NCI-H748 (cell line): ENCODE measurements around the gene PPP2R1B.

ENCODE experiments used
- DNase-seq: peaks from one replicate; lab custom pipeline; 2025; ENCODE audit not compliant: unreplicated experiment; lab: John Stamatoyannopoulos, UW

PPP2R1B gene

DNA sequence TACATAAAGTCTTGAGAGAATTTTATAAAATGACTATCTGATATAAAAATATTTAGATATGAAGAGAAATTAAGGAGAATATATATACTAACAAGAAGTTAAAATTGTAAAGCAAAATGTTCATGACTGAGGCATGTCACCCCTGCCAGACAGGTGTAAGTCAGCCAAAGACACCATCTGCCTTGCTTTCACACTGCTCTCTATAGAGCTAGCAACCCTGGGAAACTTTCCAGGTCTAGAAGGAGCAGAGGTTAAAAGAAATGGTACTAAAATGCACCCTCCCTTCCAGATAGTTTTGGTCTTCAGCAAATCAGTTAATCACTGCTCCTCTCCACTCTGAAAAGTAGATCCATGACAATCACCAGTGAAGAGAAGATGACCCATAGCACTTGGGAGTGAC lies 16.5 kb downstream of the PPP2R1B start:
- no peak for DNase-seq

DNA sequence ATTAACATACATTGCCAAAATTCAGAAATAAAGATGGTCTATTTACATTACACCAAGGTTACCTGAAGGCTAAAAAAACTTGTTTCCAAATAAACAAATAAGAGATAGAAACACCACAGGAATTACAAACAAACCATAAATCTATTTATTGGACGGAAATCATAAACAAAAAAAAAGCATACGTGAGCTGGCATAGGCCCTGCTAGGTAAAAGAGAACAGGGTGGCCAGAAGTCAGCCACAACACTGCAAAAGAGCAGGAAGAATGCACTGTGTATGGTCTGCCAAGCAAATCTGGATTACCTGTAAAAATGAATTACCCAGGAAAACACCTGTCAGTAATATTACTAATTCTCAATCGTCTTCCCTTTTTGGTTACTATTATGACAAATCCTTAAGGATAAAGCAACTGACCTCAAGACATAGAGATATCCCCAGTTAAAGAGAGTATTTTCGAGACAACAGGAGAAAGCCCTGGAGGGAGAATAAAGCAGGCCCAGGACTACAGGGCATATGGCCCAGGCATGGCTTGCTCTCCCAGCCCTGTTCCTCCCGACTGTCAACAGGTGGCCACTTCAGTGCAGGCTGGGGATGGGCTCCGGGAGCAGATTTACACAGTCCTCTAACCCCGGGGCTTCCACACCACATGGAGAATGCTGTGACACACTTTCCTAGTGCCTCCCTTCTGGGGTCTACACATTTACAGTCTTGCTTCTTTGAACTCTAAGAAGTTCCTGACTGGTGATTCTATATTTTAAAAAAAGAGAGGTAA lies 18.0 kb downstream of the PPP2R1B start:
- no peak for DNase-seq

DNA sequence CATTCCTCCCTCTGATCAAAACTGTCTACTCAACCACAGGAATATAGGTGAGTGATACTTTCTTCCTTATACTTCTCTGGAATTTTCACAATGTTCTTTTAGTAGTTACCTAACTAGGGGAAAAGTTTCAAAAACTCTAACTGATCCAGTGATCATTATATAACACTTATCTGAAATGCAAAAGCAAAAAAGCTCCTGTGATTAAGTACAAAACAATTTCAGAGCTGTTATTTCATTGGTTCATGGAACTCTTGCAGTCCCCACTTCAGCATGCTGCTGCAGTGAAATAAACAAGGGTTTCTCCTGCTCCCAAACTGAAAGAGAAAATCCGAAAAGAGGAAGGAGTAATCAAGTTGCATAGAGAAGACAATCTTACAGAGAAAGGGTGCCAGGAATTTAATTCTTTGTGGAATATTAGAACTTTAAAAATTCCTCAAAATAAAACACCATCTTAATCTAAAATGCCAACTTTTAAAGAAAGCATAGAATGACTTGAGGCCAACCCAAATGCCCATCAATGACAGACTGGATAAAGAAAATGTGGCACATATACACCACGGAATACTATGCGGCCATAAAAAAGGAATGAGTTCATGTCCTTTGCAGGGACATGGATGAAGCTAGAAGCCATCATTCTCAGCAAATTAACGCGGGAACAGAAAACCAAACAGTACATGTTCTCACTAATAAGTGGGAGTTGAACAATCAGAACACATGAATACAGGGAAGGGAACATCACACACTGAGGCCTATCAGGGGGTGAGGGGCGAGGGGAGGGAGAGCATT lies 20.3 kb downstream of the PPP2R1B start:
- no peak for DNase-seq

DNA sequence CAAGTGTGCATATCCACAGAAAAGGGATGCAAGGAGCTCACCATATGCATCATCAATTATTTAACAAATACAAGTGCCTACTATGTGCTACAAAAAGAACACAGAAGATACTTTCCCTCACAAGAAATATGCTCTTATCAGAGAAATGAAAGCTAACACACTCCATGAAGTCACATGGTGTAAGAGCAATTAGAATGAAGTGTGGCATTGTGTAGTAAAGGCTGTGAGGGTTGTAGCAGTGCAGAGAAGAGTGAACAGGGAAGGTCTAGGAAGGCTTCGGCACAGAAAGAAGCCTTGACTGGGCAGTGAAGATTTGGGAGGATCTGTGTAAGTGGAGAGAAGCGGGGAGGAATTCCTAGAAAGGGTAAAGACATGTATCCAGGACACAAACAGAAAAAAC lies 22.5 kb downstream of the PPP2R1B start:
- DNase-seq = no peak

DNA sequence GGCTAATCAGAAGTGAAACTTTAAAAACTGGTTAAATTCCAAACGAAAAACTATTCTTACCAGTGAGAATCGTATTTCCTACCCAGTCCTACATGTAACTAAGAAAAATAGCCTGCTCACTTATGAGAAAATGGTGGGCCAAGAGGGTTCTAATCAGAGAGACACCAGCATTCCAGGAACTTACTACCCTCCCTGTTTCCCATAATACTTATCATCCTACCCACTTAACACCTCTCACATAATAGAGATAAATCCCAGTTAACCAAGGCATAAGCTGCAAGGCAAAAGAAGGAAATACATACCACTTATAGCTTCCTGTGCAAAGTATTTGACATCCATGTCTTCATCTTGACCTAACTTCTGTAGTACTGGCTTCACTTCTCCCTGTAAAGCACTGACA lies 24.4 kb downstream of the PPP2R1B start:
- no peak for DNase-seq

DNA sequence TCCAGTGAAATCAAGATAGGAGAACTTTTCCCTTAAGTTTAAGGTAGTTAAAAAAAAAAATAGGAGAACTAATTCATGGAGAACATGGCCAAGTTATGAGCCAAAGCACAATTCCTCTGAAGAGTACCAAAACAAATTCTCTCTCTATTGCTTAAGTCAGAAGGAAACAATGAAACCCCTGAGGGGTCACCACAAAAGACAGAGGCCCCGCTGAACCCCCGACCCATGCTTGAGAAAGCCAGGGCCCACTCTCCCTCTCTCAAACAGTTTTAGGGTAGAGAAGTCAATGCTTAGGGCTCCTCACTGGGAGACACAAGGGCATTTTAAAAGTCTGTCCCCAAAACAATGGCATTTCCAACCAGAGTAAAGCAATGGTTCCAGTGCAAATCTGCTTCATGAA lies 26.9 kb downstream of the PPP2R1B start:
- no peak for DNase-seq

DNA sequence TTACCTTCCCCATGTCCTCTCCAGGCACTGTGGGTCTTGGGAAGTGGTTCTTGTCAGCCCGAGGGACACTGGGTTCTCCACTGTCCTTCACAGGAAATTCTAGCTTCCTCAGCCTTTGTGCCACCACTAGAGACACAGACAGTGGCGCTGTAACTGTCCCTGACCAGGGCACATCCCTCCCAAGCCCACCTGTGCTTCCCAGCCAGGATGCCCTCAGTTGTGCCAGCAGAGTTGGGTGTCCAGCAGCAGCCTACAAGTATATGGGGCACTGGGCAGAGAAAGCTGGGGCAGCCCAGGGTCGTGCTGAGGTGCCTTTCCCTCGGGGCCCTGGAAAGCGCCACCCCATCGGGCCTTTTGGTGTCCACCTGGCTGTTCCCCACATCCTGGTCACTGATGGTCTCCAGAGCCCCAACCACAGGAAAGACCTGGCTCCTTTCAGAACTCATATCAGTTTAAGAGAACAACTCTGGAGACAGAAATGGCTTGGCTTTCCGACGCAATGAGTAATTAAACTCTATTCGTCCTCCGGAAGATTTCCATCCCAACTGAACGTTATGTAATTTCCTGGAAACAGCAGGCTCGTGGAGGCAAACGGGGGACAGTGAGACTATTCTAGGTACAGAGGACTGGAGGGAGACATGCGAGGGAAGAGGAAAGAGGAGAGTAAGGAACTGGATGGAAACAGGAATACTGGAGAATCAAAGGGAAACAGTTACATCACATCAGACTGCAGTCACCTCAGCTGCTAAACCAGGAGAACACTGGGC lies 28.6 kb downstream of the PPP2R1B start:
- DNase-seq = no peak

DNA sequence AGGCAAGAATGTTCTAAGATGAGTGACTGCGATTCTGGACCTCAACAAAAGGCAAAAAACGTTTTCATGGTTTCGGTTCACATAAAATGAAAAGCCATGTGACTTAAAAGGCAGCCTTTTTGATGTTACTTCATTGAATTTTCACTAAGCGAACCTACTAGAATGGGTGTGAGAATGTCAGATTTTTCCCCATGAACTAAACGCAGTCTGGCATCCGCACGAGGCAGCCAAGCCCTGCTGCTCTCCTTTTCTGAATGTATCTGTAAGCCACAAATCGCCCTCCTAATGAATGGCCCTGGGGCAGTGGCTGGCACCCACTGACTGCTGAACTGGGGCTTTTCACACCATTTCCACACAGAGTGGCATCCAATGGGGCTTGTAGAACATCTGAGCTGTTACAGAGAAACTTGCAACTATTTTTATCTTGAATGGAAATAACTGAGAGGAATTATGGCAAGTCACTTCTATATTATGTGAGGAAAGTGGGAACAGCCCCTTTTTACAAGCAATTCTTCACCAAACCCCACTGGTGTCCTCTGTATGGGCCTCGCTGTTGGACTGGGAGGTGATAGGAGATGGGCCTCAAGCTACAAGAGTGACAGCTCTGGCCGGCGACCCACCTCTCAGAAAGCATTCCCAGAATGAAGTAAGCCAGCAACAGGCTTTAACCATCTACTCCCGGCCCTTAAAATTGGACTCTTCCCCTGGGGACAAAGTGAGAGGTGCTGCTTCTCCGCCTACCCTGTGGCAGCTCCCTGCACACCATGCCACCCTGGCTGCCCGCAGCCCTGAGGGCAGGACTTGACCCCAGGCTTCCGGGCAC lies 29.4 kb downstream of the PPP2R1B start:
- DNase-seq = no peak

DNA sequence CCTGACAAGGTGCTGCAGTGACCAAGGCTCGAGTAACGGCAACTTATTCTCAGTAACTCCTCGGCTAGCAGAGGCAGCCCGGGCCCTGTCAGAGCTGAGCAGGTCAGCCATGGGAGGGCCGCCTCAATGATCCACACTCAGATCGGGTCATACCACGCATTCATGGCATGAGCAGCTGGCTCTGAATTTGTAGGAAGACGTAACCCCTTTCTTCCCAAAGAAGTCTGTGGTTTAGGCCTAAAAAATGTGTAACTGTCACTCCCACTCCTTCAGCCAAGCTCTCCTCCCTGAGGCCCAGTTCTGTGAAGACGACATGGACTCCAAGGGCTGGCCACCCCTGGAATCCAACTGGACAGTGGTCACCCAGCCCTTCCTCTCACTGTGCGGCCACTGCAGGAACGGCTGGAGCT lies 30.0 kb downstream of the PPP2R1B start:
- no peak for DNase-seq

DNA sequence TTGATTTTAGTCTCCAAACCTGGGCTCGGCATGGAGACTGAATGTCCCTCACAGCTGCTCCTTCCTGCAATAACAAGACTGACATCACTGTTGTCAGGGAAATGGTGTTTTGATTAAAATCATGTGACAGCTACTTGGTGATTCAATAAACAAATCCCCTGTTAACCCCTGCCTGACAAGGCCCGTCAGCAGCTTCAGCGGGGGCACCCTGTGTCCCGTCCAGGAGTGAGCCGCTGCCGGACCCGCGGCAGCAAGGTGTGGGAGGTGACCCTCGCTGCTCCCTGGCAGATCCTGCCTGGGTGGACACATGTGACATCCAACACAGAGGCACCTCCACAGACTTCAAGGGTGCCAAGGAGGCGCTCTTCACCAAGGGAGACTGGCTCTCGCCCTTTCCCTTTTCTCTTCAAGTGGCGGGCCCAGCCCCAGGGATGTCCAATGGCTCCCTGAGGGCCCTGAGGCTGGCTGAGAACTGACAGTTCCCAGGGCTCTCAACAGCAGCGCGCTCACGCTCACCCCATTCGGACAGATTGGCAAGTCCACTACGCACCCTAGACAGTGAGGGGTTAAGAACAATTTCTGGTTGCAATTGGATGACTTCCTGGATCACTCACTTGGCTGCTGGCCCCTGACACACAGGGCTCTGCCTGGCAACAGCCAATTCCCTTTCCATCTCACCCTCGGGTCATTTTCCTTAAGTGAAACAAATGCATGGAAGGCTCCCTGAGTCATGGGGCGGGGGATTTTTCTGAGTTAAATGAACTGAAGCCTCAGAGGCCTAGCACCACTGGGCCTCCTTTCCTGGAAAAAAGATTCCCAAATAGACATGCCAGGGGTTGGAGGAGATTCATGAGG lies 30.7 kb downstream of the PPP2R1B start:
- DNase-seq = peak; percentile 76

DNA sequence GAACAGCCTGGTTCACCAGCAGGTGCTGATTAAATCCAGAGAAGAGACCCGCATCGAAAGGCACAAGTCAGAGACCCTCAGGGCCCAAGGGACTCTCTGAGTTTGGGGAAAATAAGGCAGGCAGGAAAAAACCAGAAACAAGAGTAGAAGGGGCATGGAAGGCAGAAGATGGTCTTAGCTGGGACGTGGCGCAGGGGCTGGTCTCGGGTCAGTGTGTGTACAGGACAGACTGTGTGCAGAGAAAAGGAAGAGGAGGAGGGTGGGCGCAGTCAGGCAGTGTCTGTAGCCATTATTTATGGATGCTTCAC lies 31.3 kb downstream of the PPP2R1B start:
- DNase-seq = no peak

DNA sequence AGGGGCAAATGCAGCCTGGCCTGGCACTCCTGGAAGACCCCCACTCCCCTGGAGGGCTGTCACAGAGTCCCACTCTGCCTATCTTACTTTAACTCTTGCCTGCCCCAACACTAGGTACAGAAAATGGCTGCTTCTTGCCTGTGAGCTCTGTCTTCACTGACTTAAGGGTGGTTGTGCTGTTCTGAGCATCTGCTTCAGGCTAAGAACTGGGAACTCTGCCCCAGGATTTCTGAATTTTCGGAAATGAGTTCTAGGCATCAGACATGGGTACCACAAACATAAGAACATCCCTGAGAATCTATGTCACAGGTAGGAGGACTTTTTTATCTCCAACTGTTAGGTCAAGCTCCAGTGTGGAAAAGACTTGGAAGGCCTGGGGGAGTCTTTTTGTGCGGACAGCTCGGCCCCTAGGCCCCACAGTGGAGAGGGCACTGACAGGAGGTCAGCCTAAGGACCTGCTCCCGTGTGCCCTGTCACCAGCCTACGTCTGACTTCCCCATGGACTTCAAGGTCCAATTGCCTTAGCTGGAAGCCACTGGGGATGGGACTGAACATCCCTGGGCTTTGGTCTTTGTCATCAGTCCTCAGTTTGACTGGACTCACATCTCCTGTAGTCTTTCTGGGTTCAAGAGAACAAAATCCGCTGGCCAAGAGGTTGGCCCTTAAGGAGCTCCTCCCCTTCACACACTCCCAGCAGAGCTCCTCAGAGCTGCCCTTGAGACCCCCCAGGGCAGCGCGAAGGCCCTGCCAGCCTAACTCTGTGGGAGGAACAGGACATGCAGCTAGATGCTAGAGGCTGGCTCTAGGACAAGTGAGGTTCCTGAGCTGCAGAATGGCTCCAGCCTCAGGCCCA lies 31.9 kb downstream of the PPP2R1B start:
- no peak for DNase-seq

DNA sequence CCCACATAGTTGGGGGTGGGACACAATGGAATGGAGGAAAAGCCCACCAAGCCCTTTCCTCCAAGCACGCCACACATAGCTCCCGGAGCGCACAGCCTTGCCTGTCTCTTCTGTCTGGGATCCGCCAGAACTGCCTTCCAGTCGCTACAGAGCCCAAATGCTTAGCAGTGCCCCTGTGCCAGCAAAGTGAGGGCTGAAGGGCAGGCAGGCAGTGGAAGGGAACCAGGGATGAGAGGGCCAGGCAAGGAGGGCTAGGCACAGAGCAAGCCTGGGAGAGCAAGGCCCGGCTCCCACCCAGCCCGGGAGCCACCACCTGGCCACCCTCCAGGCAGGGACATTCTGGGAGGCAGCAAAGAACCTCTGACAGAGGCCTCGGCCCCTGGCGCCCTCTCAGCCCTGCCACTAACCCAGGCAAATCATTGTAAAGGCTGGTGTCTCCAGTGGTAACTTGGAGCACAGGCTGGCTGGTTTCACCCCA lies 32.5 kb downstream of the PPP2R1B start:
- no peak for DNase-seq

DNA sequence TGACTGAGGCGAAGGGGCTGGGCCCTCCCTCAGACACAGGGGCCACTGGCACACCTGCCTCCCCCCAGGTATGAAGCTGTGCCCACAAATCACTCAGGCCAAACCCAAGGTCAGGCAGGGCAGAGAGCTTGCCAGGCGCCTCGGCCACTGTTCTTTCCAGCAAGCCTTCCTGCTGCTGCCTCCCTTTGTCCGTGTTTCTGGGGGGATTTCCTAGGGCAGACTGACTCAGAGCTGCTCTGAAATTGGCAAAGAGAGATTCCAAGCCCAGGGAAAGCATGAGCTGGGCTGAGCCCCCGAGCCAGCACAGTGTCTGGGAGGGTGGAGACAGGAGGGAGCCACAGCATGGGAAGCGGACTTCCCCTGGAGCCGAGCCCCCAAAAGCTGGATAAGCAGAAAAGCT lies 33.2 kb downstream of the PPP2R1B start:
- DNase-seq = no peak

DNA sequence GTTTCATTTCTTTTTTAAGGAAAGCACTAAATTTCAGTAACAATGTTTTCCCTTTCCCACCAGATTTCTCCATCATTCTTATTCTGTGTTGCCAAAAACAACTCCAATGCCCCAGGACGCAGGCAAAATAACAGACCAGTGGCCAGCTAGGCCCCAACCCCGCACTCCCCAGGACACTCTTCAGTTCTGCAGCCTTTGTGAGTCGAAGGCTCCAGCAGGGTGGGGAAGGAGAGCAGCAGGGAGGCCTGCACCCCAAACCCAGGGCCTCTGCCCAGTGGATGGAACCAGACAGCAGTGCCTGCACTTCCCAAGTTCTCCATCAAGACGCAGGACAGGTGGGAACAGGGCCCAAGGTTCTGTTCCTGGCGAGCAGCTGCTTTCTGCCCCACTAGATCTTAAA lies 34.4 kb downstream of the PPP2R1B start:
- DNase-seq = no peak

DNA sequence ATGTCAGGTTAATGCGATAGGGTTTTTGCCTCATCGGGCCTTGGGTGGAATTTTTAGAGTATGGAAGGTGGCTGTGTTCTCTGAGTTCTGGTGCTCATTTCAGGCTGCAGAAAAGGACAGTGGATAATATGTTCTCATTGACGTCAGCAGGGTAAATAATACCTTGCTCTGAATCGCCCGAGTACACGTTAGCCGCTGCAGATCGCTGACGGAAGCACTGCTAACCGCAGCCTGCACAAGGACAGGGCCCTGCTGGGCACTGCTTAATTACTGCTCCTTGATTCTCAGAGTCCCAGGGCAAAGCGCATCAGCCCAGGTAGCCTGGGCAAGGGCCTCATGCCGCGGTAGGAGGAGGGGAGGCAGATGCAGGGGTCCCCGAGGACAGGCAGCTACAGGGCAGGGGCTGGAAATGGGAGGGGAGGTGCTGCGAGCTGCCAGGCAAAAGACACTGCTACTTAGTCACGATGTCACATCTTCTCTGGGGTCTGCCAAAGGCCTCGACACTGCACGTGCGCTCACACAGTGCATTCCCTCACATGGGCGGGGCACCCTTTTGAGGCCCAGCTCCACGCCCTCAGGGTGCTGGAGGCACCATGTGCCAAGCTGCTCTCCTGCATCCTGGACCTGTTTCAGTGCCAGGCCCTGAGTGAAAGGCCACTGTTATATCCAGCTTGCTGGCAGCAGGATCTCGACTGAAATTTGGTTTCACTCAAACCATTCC lies 35.2 kb downstream of the PPP2R1B start:
- DNase-seq = peak; percentile 75

DNA sequence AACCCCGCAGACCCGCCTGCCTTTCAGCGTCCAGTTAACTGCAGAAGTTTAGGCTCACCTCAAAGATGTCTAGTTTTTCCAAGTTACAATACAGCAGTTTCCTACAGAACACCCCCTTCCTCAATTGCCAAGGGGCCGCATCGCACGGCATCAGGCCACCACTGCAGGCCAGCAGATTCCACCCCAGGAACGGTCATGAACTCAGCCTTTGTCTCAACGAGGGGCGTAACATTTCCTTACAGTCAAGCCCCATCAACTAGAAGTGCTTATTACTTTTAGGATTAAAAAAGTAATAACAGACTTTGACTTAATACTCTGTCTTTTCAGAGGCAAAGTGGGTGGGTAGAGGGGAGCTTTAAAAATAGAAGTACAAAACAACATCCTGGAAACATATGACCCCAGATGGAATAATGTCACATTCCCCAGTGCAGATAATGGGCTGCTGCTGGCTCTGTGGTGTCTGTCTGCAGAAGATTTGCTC lies 36.3 kb downstream of the PPP2R1B start:
- DNase-seq = no peak

DNA sequence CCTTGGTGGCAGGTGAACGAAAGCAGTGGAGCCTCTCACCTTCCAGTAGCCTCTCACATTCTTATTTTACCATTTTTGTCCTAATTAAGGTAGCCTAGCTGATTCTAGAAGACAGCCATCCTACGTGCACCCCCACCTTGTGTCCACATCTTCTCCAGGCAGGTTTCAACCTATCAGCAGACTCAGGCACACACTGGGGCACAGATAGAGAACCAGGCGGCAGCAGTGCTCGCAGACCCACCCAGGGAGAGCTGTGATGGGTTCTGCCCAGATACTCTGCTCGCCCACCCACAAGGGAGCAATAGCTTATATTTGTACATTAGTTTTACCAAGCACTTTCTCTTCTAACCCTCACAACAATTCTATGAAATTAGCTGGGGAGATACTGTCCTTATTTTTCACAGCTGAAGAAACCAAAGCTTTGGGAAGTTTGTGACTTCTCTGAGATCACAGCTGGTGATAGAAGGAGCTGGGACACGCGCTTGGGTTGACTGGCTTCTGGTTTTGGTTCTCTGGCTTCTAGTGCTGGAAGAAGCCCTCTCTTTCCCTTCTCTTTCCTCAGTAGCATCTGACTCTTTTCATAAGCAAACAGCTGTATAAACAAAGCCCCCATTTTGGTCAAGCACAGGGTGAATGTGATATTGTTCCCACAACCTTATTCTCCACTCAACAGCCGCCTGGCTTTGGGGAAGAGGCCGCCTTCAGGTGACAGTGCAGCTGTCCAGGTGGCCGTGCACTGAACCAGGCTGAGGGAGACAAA lies 36.9 kb downstream of the PPP2R1B start:
- peak; percentile 75 for DNase-seq
